Smooth muscle cell (in vitro differentiated cells): Measurements from ENCODE around the gene ERCC6L2. TPM values are rescaled to one million over a fixed set of nuclear protein-coding genes. Genes with fewer than 3 reads are reported as not detected.

Experiments
- DNase-seq: peaks from one replicate; lab custom pipeline; 2025; ENCODE audit not compliant: unreplicated experiment; lab: John Stamatoyannopoulos, UW
- H2AFZ ChIP-seq: fragments of 200-600 bp; sonication (generic); 2 replicates; pipeline ENCODE4 v1.6.0; 2016; ENCODE audit warnings: antibody characterized with exemption, low read depth, mild to moderate bottlenecking
- H3F3A ChIP-seq: fragments of 200-600 bp; sonication (generic); 2 replicates; pipeline ENCODE4 v1.6.0; 2017; ENCODE audit warnings: antibody characterized with exemption, low read depth
- H3K27ac ChIP-seq: fragments of 200-600 bp; sonication (generic); 2 replicates; pipeline ENCODE4 v1.5.1; 2016; ENCODE audit warnings: low read depth, mild to moderate bottlenecking
- H3K27me3 ChIP-seq: fragments of 200-600 bp; sonication (generic); 2 replicates; pipeline ENCODE4 v1.6.1; 2016; ENCODE audit warnings: low read depth, mild to moderate bottlenecking
- H3K36me3 ChIP-seq: fragments of 200-600 bp; sonication (generic); 2 replicates; pipeline ENCODE4 v1.5.1; 2016; ENCODE audit warnings: low read depth
- H3K4me1 ChIP-seq: fragments of 200-600 bp; sonication (generic); 2 replicates; pipeline ENCODE4 v1.5.1; 2016; ENCODE audit warnings: low read depth
- H3K4me2 ChIP-seq: fragments of 200-600 bp; sonication (generic); 2 replicates; pipeline ENCODE4 v1.6.0; 2016; ENCODE audit warnings: mild to moderate bottlenecking
- H3K4me3 ChIP-seq: fragments of 200-600 bp; sonication (generic); 2 replicates; pipeline ENCODE4 v1.5.1; 2016; ENCODE audit warnings: mild to moderate bottlenecking
- H3K79me2 ChIP-seq: fragments of 200-600 bp; sonication (generic); 2 replicates; pipeline ENCODE4 v1.6.0; 2016; ENCODE audit warnings: low read depth, mild to moderate bottlenecking
- H3K9ac ChIP-seq: fragments of 200-600 bp; sonication (generic); 2 replicates; pipeline ENCODE4 v1.6.0; 2016; ENCODE audit warnings: low read depth
- H3K9me3 ChIP-seq: fragments of 200-600 bp; sonication (generic); replicated peaks from 2 replicates; pipeline ENCODE4 v1.5.1; 2016; ENCODE audit warnings: low read depth
- H4K20me1 ChIP-seq: fragments of 200-600 bp; sonication (generic); 2 replicates; pipeline ENCODE4 v1.6.0; 2016; ENCODE audit warnings: low read depth
- CTCF ChIP-seq: fragments of 200-600 bp; sonication (generic); IDR thresholded peaks from 2 replicates; pipeline ENCODE4 v1.5.1; 2017; ENCODE audit warnings: borderline replicate concordance, mild to moderate bottlenecking, antibody characterized with exemption; ENCODE audit not compliant: insufficient read depth, poor library complexity, severe bottlenecking
- WGBS: methylation state at CpG from one replicate; pipeline ENCODE4 v1.1.7; 2016; ENCODE audit warnings: low lambda C conversion rate; 5-methylcytosine and 5-hydroxymethylcytosine counted together
- polyA plus RNA-seq: library from polyadenylated mRNA; unstranded; fragments of >200 nt; fragmentation: Nextera tagmentation; extraction: Ambion mirVana; gene quantifications from 2 replicates; pipeline ENCODE4 v1.2.1, GENCODE V29; 2016
- total RNA-seq: library from RNA; depleted of rRNA; stranded (reverse); fragments of >200 nt; gene quantifications from 2 replicates; pipeline ENCODE4 v1.2.3, GENCODE V29; 2014

Gene ERCC6L2
- total and polyA plus RNA-seq, 2 experiments from 2014 or later: 9.6 to 39.4 TPM

GRCh38 chr9:95890594-95890993, 15.1 kb downstream of the ERCC6L2 start:
- Histone ChIP-seq H3K9me3 (no peaks in the 10 kb centered on the region), H3K4me2 (no peak overlapping the region), H3K27me3 (no peaks in the 10 kb centered on the region), H2AFZ (no peak overlapping the region), H3K9ac (no peak overlapping the region), H4K20me1 (peaks cover 91% of the 10 kb centered on the region), H3K79me2 (peaks cover 93% of the 10 kb centered on the region), H3K4me3 (no peak overlapping the region), H3K4me1 (no peaks in the 10 kb centered on the region), H3K27ac (no peak overlapping the region), H3K36me3 (peaks cover 16% of the 10 kb centered on the region), H3F3A (no peaks in the 10 kb centered on the region)
- no peak for DNase-seq
- TF ChIP-seq CTCF: no peak
- 97% methylated on average over 4 of the region's 4 CpGs for WGBS

DNA sequence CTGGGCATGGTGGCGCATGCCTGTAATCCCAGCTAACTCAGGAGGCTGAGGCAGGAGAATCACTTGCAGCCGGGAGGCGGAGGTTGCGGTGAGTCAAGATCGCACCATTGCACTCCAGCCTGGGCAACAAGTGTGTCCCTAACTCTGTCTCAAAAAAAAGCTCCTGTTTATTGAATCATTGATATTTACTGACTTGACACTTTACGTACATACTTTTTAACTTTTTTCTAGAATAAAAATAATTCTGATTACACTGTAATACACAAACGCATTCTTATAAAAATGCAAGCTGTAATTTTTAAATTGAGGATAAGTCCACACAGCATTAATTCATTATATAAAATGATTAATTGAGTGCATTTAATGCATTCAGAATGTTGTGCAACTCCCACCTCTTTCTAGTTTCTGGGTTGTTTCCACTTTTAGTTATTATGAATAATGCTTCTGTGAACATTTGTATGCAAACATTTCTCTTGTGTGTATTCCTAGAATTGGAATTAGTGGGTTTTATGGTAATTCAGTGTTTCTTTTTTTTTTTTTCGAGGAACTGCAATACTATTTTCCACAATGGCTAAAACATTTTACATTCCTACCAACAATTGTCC, 15.7 kb downstream of the ERCC6L2 start:
- peaks cover 93% of the 10 kb centered on the region for H3K79me2 ChIP-seq

DNA sequence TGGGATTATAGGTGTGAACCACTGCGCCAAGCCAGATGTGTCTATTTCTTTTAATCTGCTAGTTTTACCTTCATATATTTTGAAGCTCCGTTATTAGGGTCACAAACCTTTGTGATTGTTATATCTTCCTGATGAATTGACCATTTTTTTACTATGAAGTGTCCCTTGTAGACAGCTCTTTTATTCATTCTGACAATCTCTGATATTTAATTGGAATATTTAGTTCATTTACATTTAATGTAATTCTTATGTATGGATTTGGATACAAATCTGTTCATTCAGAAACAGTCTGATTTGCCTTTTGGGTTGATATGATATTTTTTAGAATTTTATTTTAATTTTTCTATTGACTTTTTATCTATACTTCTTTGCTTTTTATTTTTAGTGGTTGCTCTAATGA, 17.2 kb downstream of the ERCC6L2 start:
- Histone ChIP-seq H4K20me1 (peaks cover 89% of the 10 kb centered on the region), H3K79me2 (peaks cover 83% of the 10 kb centered on the region), H3K27me3 (no peaks in the 10 kb centered on the region), H3K4me1 (no peaks in the 10 kb centered on the region), H3K27ac (no peak overlapping the region), H3K9me3 (no peaks in the 10 kb centered on the region), H3K36me3 (peaks cover 16% of the 10 kb centered on the region), H3K4me2 (no peak overlapping the region), H3K9ac (no peak overlapping the region), H3F3A (no peaks in the 10 kb centered on the region), H3K4me3 (no peak overlapping the region), H2AFZ (no peak overlapping the region)
- WGBS: 94% methylated on average over 2 of the region's 2 CpGs
- DNase-seq: no peak
- TF ChIP-seq CTCF: no peak

More for the DNA sequence above, 15.7 kb downstream of the ERCC6L2 start:
- H3K4me2 ChIP-seq: no peak overlapping the region
- peaks cover 91% of the 10 kb centered on the region for H4K20me1 ChIP-seq
- H3K36me3 ChIP-seq: peaks cover 16% of the 10 kb centered on the region
- H2AFZ ChIP-seq: no peak overlapping the region
- no peak overlapping the region for H3K9ac ChIP-seq
- H3K27me3 ChIP-seq: no peaks in the 10 kb centered on the region
- no peak for TF ChIP-seq CTCF
- no peaks in the 10 kb centered on the region for H3K4me1 ChIP-seq
- H3K9me3 ChIP-seq: no peaks in the 10 kb centered on the region
- H3K4me3 ChIP-seq: no peak overlapping the region
- 98% methylated on average over 8 of the region's 8 CpGs for WGBS
- no peak overlapping the region for H3K27ac ChIP-seq
- no peaks in the 10 kb centered on the region for H3F3A ChIP-seq
- DNase-seq: no peak

- no peak overlapping the region for H3K4me3 ChIP-seq
- no peak overlapping the region for H2AFZ ChIP-seq
- no peak overlapping the region for H3K4me2 ChIP-seq
- peaks cover 58% of the 10 kb centered on the region for H3K79me2 ChIP-seq
- H3K27me3 ChIP-seq: no peaks in the 10 kb centered on the region
- peaks cover 80% of the 10 kb centered on the region for H4K20me1 ChIP-seq
- H3K27ac ChIP-seq: no peak overlapping the region
- TF ChIP-seq CTCF: no peak
- H3K36me3 ChIP-seq: no peaks in the 10 kb centered on the region
- 100% methylated on average over 2 of the region's 2 CpGs for WGBS
- no peaks in the 10 kb centered on the region for H3K4me1 ChIP-seq
- no peaks in the 10 kb centered on the region for H3K9me3 ChIP-seq
- no peaks in the 10 kb centered on the region for H3F3A ChIP-seq
- no peak overlapping the region for H3K9ac ChIP-seq
- no peak for DNase-seq
Observed at GRCh38 chr9:95896580-95896979, 21.1 kb downstream of the ERCC6L2 start.
